HepG2 (cell line): ENCODE results near the gene DNAJC7. TPM values are rescaled to one million over a fixed set of nuclear protein-coding genes. Genes with fewer than 3 reads are reported as not detected.

Source experiments
- ATM ChIP-seq: fragments of 450-650 bp; IDR thresholded peaks from 2 replicates; pipeline ENCODE4 v1.7.1; 2017; ENCODE audit warnings: mild to moderate bottlenecking, borderline replicate concordance
- CAMTA2 ChIP-seq: sonication (generic); formaldehyde crosslinking; IDR thresholded peaks from 2 replicates; pipeline ENCODE4 v1.4.0; 2020; ENCODE audit warnings: mild to moderate bottlenecking, missing genetic modification reagents, borderline replicate concordance
- PHF5A ChIP-seq: IDR thresholded peaks from one replicate; pipeline ENCODE4 v1.6.1; 2018; ENCODE audit warnings: low read depth, missing genetic modification reagents; ENCODE audit not compliant: unreplicated experiment
- SIX1 ChIP-seq: sonication (generic); formaldehyde crosslinking; IDR thresholded peaks from 2 replicates; pipeline ENCODE4 v1.4.0; 2020; ENCODE audit warnings: missing genetic modification reagents, borderline replicate concordance
- U2AF1 ChIP-seq: fragments of 200-400 bp; formaldehyde crosslinking; optimal IDR thresholded peaks from 2 replicates; pipeline ENCODE3; 2017; ENCODE audit warnings: mild to moderate bottlenecking, low read depth, low read length
- ZNF205 ChIP-seq: IDR thresholded peaks from 2 replicates; pipeline ENCODE4 v1.6.1; 2018; ENCODE audit warnings: missing biosample characterization, missing genetic modification reagents
- ZNF407 ChIP-seq: sonication (generic); formaldehyde crosslinking; IDR thresholded peaks from one replicate; pipeline ENCODE4 v1.5.1; 2020; ENCODE audit warnings: mild to moderate bottlenecking, missing genetic modification reagents; ENCODE audit errors: not compliant biosample characterization
- polyA plus RNA-seq, 8 experiments: library from polyadenylated mRNA; depleted of rRNA in 3 of 8; stranded (reverse) in 7 of 8; unstranded in 1 of 8; fragments of >200 nt; fragmentation: Illumina TruSeq in 4 of 8; extraction: Trizol in 4 of 8; gene quantifications; 2 replicates each; pipeline versions ENCODE4 v1.2.1 to v1.2.3, GENCODE V29; 2011 to 2016; ENCODE audit warnings: low read depth in 4 of 8, missing spikeins in 1 of 8, mixed read lengths in 1 of 8; ENCODE audit not compliant: insufficient read depth in 1 of 8
- total RNA-seq, 5 experiments: library from RNA; depleted of rRNA; stranded (reverse); fragments of >200 nt; fragmentation: Illumina TruSeq; extraction: Trizol; gene quantifications; 2 replicates each; pipeline ENCODE4 v1.2.3, GENCODE V29; 2016; ENCODE audit warnings: low read depth in 1 of 5
- TF ChIP-seq, protein P1 (sequence below): sonication (generic); formaldehyde crosslinking; IDR thresholded peaks from 2 replicates; pipeline ENCODE4 v1.5.1; 2020; ENCODE audit warnings: mild to moderate bottlenecking, missing genetic modification reagents, borderline replicate concordance
- TF ChIP-seq, protein P2 (sequence below): IDR thresholded peaks from 2 replicates; pipeline ENCODE4 v1.6.1; 2016; ENCODE audit warnings: missing genetic modification reagents, missing compliant biosample characterization

The DNAJC7 gene
- total and polyA plus RNA-seq, 2 of the 13 experiments (the other 11 are each of a cell fraction or from before 2014, with no cell fraction given), result 47.7 to 132 TPM

DNA sequence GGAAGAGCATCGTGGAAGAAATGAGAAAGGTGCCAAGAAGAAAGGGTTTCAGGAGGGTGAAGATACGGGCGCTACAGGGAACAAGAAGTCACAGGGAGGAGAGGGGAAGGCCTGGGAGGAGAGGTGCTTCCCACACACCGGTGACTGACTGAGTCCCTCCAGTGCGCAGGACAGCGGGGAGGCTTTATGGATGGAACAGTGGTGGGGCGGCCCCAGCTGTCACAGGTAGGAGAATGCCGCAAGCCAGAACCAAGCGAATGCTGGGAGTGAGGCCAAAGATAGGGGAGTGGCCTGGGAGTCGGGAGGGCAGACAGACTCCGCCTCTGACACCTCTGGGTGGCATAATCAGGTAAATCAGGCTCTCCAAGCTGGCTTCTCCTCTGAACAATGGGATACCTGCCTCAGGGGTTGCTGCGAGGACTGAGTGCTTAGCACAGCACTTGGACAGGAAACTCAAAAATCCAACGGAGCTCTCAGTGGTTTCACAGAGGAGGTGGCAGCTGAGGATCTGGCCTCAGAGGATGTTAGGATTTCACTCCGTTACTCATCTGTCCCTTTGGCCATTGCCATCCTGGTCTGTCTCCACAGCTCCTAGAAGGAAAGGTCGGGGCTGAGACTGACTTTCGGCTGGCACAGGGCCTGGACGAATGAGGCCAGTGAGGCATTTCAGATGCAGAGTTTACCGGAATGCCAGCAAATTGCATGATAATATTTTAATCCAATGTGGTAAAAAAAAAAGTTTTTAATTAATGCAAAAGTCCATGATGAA is 51.4 kb downstream of the DNAJC7 start (continued):
- TF ChIP-seq, protein P1, sequence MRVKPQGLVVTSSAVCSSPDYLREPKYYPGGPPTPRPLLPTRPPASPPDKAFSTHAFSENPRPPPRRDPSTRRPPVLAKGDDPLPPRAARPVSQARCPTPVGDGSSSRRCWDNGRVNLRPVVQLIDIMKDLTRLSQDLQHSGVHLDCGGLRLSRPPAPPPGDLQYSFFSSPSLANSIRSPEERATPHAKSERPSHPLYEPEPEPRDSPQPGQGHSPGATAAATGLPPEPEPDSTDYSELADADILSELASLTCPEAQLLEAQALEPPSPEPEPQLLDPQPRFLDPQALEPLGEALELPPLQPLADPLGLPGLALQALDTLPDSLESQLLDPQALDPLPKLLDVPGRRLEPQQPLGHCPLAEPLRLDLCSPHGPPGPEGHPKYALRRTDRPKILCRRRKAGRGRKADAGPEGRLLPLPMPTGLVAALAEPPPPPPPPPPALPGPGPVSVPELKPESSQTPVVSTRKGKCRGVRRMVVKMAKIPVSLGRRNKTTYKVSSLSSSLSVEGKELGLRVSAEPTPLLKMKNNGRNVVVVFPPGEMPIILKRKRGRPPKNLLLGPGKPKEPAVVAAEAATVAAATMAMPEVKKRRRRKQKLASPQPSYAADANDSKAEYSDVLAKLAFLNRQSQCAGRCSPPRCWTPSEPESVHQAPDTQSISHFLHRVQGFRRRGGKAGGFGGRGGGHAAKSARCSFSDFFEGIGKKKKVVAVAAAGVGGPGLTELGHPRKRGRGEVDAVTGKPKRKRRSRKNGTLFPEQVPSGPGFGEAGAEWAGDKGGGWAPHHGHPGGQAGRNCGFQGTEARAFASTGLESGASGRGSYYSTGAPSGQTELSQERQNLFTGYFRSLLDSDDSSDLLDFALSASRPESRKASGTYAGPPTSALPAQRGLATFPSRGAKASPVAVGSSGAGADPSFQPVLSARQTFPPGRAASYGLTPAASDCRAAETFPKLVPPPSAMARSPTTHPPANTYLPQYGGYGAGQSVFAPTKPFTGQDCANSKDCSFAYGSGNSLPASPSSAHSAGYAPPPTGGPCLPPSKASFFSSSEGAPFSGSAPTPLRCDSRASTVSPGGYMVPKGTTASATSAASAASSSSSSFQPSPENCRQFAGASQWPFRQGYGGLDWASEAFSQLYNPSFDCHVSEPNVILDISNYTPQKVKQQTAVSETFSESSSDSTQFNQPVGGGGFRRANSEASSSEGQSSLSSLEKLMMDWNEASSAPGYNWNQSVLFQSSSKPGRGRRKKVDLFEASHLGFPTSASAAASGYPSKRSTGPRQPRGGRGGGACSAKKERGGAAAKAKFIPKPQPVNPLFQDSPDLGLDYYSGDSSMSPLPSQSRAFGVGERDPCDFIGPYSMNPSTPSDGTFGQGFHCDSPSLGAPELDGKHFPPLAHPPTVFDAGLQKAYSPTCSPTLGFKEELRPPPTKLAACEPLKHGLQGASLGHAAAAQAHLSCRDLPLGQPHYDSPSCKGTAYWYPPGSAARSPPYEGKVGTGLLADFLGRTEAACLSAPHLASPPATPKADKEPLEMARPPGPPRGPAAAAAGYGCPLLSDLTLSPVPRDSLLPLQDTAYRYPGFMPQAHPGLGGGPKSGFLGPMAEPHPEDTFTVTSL (CRISPR knock-in tag), result 0 out of 2 replicates have a peak, but pooled peaks have one; percentile 48
- no peak for TF ChIP-seq SIX1 (CRISPR knock-in tag)
- no peak for TF ChIP-seq ATM
- TF ChIP-seq CAMTA2 (CRISPR knock-in tag), result 0 out of 2 replicates have a peak, but pooled peaks have one; percentile 8
- TF ChIP-seq, protein P2, sequence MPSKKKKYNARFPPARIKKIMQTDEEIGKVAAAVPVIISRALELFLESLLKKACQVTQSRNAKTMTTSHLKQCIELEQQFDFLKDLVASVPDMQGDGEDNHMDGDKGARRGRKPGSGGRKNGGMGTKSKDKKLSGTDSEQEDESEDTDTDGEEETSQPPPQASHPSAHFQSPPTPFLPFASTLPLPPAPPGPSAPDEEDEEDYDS (CRISPR knock-in tag), result peak; percentile 66
- TF ChIP-seq ZNF205 (CRISPR knock-in tag), result no peak
- no peak for TF ChIP-seq ZNF407 (CRISPR knock-in tag)
- no peak for TF ChIP-seq U2AF1
- no peak for TF ChIP-seq PHF5A (CRISPR knock-in tag)
